ENCODE data around the gene MEA1.
A peak's percentile ranks its signal among the peaks of the same experiment; 100 is the strongest.

The MEA1 gene

DNA sequence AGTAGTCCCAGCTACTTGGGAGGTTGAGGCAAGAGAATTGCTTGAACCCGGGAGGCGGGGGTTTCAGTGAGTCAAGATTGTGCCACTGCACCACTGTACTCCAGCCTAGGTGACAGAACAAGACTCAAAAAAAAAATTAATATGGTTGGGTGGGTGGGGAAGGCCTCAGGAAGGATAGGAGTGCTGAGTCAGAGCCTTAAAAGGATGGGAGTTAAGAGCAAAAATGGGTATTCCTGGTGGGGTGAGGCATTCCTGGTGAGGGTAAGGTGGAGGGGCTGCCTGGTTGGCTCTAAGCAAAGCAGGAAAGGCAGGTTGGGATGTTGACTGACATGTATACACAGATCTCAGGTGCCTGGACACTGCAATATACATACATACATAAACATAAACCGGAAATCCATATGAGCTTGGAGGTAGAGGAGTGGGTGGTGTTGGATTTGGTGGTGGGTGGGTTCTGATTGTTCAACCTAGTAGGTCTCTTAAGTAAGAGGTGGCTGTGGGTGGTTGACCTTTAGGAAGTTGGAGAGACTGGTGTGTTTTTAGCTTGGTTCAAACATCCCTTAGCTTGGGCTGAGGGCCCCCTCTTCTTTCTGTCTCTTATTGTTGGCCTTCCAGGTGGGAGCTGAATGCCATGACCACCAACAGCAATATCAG lies 6.4 kb upstream of the MEA1 start:
- no peak for DNase-seq (ENCODE audit: extremely low read depth, insufficient read length)
- H3K4me3 ChIP-seq (replicated peaks; ENCODE audit: low read depth, low read length) = no peak overlapping the region
- peaks cover 15% of the 10 kb centered on the region for H3K36me3 ChIP-seq (ENCODE audit: control insufficient read depth, insufficient read depth, low read length)
- H3K27me3 ChIP-seq (replicated peaks; ENCODE audit: control insufficient read depth, insufficient read depth, low read length) = no peaks in the 10 kb centered on the region
- TF ChIP-seq, protein P1, sequence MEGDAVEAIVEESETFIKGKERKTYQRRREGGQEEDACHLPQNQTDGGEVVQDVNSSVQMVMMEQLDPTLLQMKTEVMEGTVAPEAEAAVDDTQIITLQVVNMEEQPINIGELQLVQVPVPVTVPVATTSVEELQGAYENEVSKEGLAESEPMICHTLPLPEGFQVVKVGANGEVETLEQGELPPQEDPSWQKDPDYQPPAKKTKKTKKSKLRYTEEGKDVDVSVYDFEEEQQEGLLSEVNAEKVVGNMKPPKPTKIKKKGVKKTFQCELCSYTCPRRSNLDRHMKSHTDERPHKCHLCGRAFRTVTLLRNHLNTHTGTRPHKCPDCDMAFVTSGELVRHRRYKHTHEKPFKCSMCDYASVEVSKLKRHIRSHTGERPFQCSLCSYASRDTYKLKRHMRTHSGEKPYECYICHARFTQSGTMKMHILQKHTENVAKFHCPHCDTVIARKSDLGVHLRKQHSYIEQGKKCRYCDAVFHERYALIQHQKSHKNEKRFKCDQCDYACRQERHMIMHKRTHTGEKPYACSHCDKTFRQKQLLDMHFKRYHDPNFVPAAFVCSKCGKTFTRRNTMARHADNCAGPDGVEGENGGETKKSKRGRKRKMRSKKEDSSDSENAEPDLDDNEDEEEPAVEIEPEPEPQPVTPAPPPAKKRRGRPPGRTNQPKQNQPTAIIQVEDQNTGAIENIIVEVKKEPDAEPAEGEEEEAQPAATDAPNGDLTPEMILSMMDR (IDR thresholded peaks at IDR 0.05; ENCODE audit: insufficient read depth, low read length, poor library complexity, severe bottlenecking) = no peak

DNA sequence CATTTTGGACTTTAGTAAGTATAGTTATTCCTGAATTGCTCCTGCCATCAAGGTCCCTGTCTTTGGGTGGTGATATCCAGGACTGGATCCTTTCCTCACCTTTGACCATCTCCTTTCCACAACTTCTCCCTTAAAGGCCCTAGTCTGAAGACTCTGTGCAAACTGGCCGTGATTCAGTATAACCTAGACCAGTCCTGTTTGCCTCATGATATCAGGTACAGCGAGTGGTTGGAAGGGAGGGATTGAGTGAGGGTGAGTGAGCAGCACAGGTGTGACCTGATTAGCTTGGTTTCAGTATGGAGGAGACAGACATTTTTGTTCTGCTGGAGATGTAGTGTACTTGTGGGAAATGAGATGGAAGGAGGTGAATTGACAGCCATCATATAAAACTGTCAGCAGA lies 5.4 kb upstream of the MEA1 start:
- no peak overlapping the region for H3K4me3 ChIP-seq (replicated peaks; ENCODE audit: low read depth, low read length)
- H3K27me3 ChIP-seq (replicated peaks; ENCODE audit: control insufficient read depth, insufficient read depth, low read length) = no peaks in the 10 kb centered on the region
- H3K36me3 ChIP-seq (ENCODE audit: control insufficient read depth, insufficient read depth, low read length) = peaks cover 11% of the 10 kb centered on the region
- TF ChIP-seq, protein P1 (IDR thresholded peaks at IDR 0.05; ENCODE audit: insufficient read depth, low read length, poor library complexity, severe bottlenecking) = no peak
- DNase-seq (ENCODE audit: extremely low read depth, insufficient read length) = no peak

DNA sequence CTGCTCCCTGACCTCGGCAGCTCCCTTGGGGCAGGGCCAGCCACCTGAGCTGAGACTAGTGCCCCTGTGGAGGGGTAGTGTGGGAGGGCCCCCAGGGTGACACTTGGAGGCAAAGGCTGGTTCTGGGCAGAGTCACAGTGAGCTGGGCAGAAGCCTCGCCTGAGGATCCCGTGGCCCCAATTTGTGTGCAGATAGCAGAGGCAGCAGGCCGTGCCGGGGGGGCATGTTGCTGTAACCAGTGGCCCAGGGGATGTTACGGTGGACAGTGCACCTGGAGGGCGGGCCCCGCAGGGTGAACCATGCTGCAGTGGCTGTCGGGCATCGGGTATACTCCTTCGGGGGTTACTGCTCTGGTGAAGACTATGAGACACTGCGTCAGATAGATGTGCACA lies 3.2 kb upstream of the MEA1 start:
- peaks cover 14% of the 10 kb centered on the region for H3K36me3 ChIP-seq (ENCODE audit: control insufficient read depth, insufficient read depth, low read length)

DNA sequence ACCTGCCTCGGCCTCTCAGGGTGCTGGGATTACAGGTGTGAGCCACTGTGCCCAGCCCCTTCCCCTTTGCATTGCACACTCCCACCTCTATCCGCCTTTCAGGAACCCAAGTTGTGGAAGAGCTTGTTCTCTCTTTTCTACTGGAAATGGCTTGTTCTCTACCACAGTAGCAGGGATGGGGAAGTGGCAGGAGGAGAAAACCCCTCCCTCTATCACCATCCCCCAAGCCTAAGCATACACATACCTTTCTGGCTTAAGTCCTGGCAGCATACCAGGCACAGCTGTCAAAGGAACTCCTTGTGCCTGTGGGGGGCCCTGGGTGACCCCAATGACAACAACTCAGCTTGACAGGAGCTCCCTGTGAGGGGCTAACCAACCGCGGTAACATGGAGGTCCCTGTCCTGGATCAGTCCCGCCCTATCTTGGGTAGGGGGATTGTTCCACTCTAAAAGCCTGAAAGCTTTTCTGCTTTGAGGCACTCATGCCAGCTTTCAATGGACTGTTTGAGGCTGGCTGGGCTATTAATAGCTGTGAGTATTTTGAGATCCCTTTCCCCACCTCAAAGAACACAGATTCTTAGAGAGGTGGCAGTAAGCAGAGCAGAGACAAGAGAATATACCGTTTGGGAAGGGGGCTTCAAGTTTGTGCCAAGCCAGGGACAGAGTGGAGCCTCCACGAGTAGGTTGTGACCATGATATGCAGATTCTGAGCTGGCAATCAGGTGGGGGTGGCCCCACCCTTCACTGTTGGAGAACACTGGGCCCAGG lies 2.6 kb upstream of the MEA1 start:
- Histone ChIP-seq H3K36me3 (ENCODE audit: control insufficient read depth, insufficient read depth, low read length) (peaks cover 18% of the 10 kb centered on the region), H3K4me3 (replicated peaks; ENCODE audit: low read depth, low read length) (no peak overlapping the region), H3K27me3 (replicated peaks; ENCODE audit: control insufficient read depth, insufficient read depth, low read length) (no peaks in the 10 kb centered on the region)
- TF ChIP-seq, protein P1 (IDR thresholded peaks at IDR 0.05; ENCODE audit: insufficient read depth, low read length, poor library complexity, severe bottlenecking) = no peak
- no peak for DNase-seq (ENCODE audit: extremely low read depth, insufficient read length)

More for the DNA sequence above, 3.2 kb upstream of the MEA1 start:
- no peak overlapping the region for H3K4me3 ChIP-seq (replicated peaks; ENCODE audit: low read depth, low read length)
- H3K27me3 ChIP-seq (replicated peaks; ENCODE audit: control insufficient read depth, insufficient read depth, low read length) = no peaks in the 10 kb centered on the region
- TF ChIP-seq, protein P1 (IDR thresholded peaks at IDR 0.05; ENCODE audit: insufficient read depth, low read length, poor library complexity, severe bottlenecking) = no peak
- DNase-seq (ENCODE audit: extremely low read depth, insufficient read length) = no peak

DNA sequence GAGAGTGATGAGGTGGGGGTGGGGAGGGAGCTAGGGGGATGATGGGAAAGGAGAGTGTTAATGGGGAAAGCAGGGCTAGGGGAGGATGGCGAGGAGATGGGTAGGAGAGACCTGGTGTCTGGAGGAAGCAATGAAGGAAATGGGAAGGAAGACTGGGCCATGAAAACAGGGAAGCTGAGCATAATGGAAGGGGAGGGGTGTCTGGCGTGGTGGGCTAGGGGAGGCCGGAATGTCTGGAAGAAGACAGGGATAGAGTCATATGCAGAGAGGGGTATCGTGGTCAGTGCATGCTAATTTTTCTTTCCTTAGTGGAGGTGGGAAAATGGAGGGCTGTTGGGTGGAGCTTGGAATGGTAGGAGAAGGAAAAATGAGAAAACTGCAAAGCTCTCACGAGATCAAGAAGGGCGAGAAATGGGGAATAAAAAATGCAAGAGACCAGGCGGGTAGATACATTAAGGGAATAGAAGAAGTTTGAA lies 726 bp upstream of the MEA1 start:
- TF ChIP-seq, protein P1 (IDR thresholded peaks at IDR 0.05; ENCODE audit: insufficient read depth, low read length, poor library complexity, severe bottlenecking) = no peak
- no peak for DNase-seq (ENCODE audit: extremely low read depth, insufficient read length)
- H3K36me3 ChIP-seq (ENCODE audit: control insufficient read depth, insufficient read depth, low read length) = peaks cover 26% of the 10 kb centered on the region
- H3K4me3 ChIP-seq (replicated peaks; ENCODE audit: low read depth, low read length) = peak overlapping the region; percentile 65
- H3K27me3 ChIP-seq (replicated peaks; ENCODE audit: control insufficient read depth, insufficient read depth, low read length) = no peaks in the 10 kb centered on the region

All from GM06990 (cell line).